Activated T-helper 17 cell treated with anti-CD3 and anti-CD28 coated beads, Interleukin-2, amount 50 U/mL, for 72 hours (primary cell): Measurements from ENCODE around the gene PIK3R6. TPM values are rescaled to one million over a fixed set of nuclear protein-coding genes. Genes with fewer than 3 reads are reported as not detected.

Experiments
- ATAC-seq: fragments of 150-1000 bp; cut with Tn5 transposase; replicated peaks from 2 replicates; pipeline ENCODE4 v1.10.0; 2021; ENCODE audit warnings: mild to moderate bottlenecking, moderate library complexity
- H3K27ac Mint-ChIP-seq: one replicate; pipeline ENCODE4 v1.8.0; 2022; ENCODE audit warnings: mixed read lengths
- H3K27me3 Mint-ChIP-seq: one replicate; pipeline ENCODE4 v1.8.0; 2022; ENCODE audit warnings: mixed read lengths
- H3K36me3 Mint-ChIP-seq: one replicate; pipeline ENCODE4 v1.8.0; 2022; ENCODE audit warnings: low read depth, mild to moderate bottlenecking, mixed read lengths
- H3K4me1 Mint-ChIP-seq: one replicate; pipeline ENCODE4 v1.8.0; 2022; ENCODE audit warnings: mixed read lengths
- H3K4me3 Mint-ChIP-seq: one replicate; pipeline ENCODE4 v1.8.0; 2022; ENCODE audit warnings: mild to moderate bottlenecking, mixed read lengths
- H3K9me3 Mint-ChIP-seq: one replicate; pipeline ENCODE4 v1.8.0; 2022; ENCODE audit warnings: mixed read lengths
- total RNA-seq, 2 donors: library from RNA; stranded (reverse); gene quantifications; one replicate each; pipeline ENCODE4 v1.2.3, GENCODE V29; 2022

Gene PIK3R6
- total RNA-seq, 2 donors from 2014 or later = 4.6 to 7.6 TPM

DNA sequence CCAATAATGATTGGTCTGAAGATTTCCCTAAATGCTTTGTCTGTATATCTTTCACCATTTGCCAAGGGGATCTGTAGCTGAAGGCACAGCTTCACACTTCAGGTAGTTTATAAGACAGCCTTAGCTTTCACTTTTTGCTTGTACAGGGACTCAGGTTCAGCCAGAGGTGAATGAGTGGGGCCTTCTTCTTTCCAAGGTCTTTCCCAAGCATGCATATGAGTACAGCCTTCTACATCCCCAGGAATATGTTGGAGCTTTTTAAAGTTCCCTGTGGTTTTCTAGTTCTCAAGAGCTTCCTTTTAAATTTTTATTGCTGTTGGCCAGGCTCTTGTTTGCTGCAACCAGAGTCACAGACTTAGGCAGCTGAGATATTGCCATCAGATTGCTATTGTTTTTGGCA is 91.2 kb downstream of the PIK3R6 start:
- Mint-ChIP-seq H3K27me3 (peaks cover 23% of the 10 kb centered on the region), H3K36me3 (no peaks in the 10 kb centered on the region), H3K27ac (no peak overlapping the region), H3K4me1 (no peaks in the 10 kb centered on the region), H3K4me3 (no peak overlapping the region), H3K9me3 (no peaks in the 10 kb centered on the region)
- ATAC-seq = no peak

GRCh38 chr17:8766731-8767130 is 100.7 kb downstream of the PIK3R6 start:
- H3K36me3 Mint-ChIP-seq = no peaks in the 10 kb centered on the region
- H3K9me3 Mint-ChIP-seq = no peaks in the 10 kb centered on the region
- no peaks in the 10 kb centered on the region for H3K4me1 Mint-ChIP-seq
- no peak for ATAC-seq
- no peak overlapping the region for H3K27ac Mint-ChIP-seq
- H3K4me3 Mint-ChIP-seq = no peak overlapping the region
- H3K27me3 Mint-ChIP-seq = peaks cover 10% of the 10 kb centered on the region

DNA sequence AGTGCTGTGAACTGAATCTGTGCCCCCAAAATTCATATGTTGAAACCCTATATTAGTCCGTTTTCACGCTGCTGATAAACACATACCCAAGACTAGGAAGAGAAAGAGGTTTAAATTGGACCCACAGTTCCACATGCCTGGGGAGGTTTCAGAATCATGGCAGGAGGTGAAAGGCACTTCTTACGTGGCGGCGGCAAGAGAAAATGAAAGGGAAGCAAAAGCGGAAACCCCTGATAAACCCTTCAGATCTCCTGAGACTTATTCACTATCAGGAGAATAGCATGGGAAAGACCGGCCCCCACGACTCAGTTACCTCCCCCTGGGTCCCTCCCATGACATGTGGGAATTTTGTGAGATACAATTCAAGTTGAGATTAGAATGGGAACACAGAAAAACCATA is 105.5 kb downstream of the PIK3R6 start:
- Mint-ChIP-seq H3K9me3 (no peaks in the 10 kb centered on the region), H3K4me3 (no peak overlapping the region), H3K36me3 (no peaks in the 10 kb centered on the region), H3K27me3 (peaks cover 3% of the 10 kb centered on the region), H3K4me1 (no peaks in the 10 kb centered on the region), H3K27ac (no peak overlapping the region)
- no peak for ATAC-seq

- Mint-ChIP-seq H3K4me1 (no peaks in the 10 kb centered on the region), H3K27me3 (peaks cover 21% of the 10 kb centered on the region), H3K9me3 (no peaks in the 10 kb centered on the region), H3K27ac (no peak within 1 kb of the TSS), H3K36me3 (no peaks in the 10 kb centered on the region), H3K4me3 (no peak within 1 kb of the TSS)
- ATAC-seq = no peak
These were observed 109.3 kb downstream of the PIK3R6 start, which contains the start of gene SPDYE4 for GRCh38 chr17:8758137-8758596. SPDYE4 (minus strand) TSS chr17:8758546; CDS start chr17:8758382, 164 bp downstream.

- no peak for ATAC-seq
- H3K4me3 Mint-ChIP-seq = no peak overlapping the region
- H3K4me1 Mint-ChIP-seq = no peaks in the 10 kb centered on the region
- H3K27ac Mint-ChIP-seq = no peak overlapping the region
- peaks cover 21% of the 10 kb centered on the region for H3K27me3 Mint-ChIP-seq
- no peaks in the 10 kb centered on the region for H3K9me3 Mint-ChIP-seq
- no peaks in the 10 kb centered on the region for H3K36me3 Mint-ChIP-seq
These were observed 110.3 kb downstream of the PIK3R6 start for GRCh38 chr17:8757189-8757588.

DNA sequence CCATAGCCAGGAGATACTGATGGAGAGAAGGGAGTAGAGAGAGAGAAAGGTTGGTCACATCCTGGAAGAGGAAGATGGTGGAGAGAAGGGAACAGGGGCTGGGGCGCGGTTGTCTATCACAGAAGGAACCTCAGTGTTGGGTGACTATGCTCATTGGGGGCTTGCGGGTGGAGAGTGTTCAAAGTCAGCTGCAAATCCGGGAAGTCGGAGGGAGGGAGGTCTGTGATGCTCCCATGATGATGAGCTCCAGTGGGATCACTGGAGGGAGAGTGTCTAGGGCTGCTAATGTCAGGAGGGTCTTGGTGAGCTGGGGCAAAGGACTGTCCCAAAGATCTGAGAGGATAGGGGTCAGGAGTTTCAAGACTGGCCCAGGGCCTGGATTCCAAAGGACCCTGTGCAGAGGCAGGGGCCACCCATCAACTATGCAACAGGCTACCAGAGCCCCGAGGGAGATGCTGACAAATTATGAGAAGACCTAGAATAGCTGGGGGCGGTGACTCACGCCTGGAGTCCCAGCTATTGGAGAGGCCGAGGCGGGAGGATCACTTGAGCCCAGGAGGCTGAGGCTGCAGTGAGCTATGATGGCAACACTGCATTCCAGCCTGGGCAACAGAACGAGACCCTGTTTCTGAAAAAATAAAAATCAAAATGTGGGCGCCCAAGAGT is 111.8 kb downstream of the PIK3R6 start:
- Mint-ChIP-seq H3K27ac (no peak overlapping the region), H3K36me3 (no peaks in the 10 kb centered on the region), H3K9me3 (no peaks in the 10 kb centered on the region), H3K4me3 (no peak overlapping the region), H3K4me1 (no peaks in the 10 kb centered on the region), H3K27me3 (peaks cover 18% of the 10 kb centered on the region)
- ATAC-seq = no peak

- Mint-ChIP-seq H3K27ac (no peak overlapping the region), H3K36me3 (no peaks in the 10 kb centered on the region), H3K4me3 (no peak overlapping the region), H3K27me3 (peaks cover 18% of the 10 kb centered on the region), H3K9me3 (no peaks in the 10 kb centered on the region), H3K4me1 (no peaks in the 10 kb centered on the region)
- no peak for ATAC-seq
These were observed 112.6 kb downstream of the PIK3R6 start for GRCh38 chr17:8754890-8755289.

DNA sequence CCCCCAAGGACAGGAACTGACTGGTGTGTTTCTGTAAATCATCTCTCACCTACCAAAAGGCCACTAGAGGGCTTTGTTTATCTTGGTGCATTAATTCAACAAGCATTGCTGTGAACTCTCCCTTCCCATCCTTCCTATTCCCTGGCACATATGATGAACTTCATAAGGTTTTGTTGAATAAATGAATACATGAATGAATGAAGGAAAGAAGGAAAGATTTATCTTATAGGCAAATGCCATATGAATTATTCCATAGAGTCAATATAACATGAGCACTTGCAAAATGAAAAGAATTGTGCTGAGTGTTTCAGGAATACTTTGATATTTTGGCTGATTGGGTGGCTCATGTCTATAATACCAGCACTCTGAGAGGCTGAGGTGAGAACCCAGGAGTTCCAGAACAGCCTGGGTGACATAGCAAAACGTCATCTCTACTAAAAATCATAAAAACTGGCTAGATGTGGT is 113.5 kb downstream of the PIK3R6 start:
- ATAC-seq = no peak
- peaks cover 18% of the 10 kb centered on the region for H3K27me3 Mint-ChIP-seq
- H3K4me1 Mint-ChIP-seq = no peaks in the 10 kb centered on the region
- no peaks in the 10 kb centered on the region for H3K36me3 Mint-ChIP-seq
- no peaks in the 10 kb centered on the region for H3K9me3 Mint-ChIP-seq
- H3K27ac Mint-ChIP-seq = no peak overlapping the region
- H3K4me3 Mint-ChIP-seq = no peak overlapping the region

DNA sequence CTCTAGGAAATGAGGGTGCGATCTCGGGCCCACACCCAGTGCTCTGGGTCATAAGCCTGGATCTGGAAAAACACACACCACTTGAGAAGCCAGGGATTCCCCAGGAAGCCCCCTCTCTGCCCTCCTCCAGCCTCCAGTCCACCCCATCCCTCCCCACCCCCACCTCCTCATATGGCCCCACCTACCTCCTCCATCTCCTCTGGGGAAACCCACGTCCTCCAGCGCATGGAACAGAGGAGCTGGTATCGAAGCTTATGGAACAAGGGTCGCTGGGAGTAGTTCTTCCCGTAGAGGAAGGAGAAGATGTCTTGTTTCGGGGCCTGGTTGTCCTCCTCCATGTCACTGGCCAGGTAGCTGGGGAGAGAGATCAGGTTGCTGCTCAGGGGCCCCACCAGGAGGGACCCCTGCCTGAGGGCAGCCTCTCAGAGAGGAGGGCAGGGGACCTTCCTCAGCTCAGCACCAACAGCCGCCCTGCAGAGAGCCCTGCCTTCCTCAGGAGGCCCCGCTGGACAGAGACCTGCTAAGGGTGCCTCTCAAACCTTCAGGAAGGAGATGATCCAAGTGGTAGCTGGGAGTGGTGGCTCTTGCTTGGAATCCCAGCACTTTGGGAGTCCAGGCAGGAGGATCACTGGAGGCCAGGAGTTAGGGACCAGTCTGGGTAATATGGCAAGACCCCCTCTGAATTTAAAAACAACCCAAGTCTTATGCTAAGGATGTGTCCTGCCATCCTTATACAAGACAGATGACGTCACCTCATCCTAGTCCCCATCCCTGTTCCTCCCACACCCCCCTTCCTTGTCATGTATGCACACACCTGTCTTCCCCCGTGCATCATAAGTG is 114.1 kb downstream of the PIK3R6 start:
- no peaks in the 10 kb centered on the region for H3K9me3 Mint-ChIP-seq
- ATAC-seq = no peak
- H3K27ac Mint-ChIP-seq = no peak overlapping the region
- H3K4me3 Mint-ChIP-seq = no peak overlapping the region
- H3K36me3 Mint-ChIP-seq = no peaks in the 10 kb centered on the region
- H3K27me3 Mint-ChIP-seq = peaks cover 18% of the 10 kb centered on the region
- no peaks in the 10 kb centered on the region for H3K4me1 Mint-ChIP-seq

Other genes starting within 250 kb of the PIK3R6 start
- 10 to 100 TPM; 13.9 to 34.7 TPM for gene MYH10, start 236.9 kb downstream of the PIK3R6 start, total RNA-seq
- under 1 TPM in 1 of 2 donors, not detected in 1; 0.32 TPM for gene CCDC42, start 122.8 kb downstream of the PIK3R6 start, total RNA-seq
- gene SPDYE4, start 109.1 kb downstream of the PIK3R6 start, total RNA-seq = not detected
- under 1 TPM; 0.87 to 0.91 TPM for gene MFSD6L, start 68.3 kb downstream of the PIK3R6 start, total RNA-seq
- gene PIK3R5, start 98.0 kb upstream of the PIK3R6 start, total RNA-seq = 10 to 100 TPM; 47.2 to 78.6 TPM
- gene NTN1, start 153.8 kb upstream of the PIK3R6 start, total RNA-seq = under 1 TPM; 0.63 to 0.87 TPM